H9 (cell line): Measurements from ENCODE around the gene NCMAP. TPM values are rescaled to one million over a fixed set of nuclear protein-coding genes. Genes with fewer than 3 reads are reported as not detected.

Source experiments
- DNase-seq: peaks from one replicate; pipeline ENCODE4 v3.0.0-alpha.2; 2017
- H2AFZ ChIP-seq: one replicate; pipeline ENCODE4 v1.6.1; 2013; ENCODE audit warnings: mild to moderate bottlenecking, low read length, control low read depth, moderate library complexity
- H2AK5ac ChIP-seq: 2 replicates; pipeline ENCODE4 v1.6.1; 2013; ENCODE audit warnings: low read length, control low read depth, mixed read lengths; ENCODE audit not compliant: insufficient read length
- H2BK120ac ChIP-seq: one replicate; pipeline ENCODE4 v1.6.1; 2013; ENCODE audit warnings: low read depth, mild to moderate bottlenecking, low read length, control low read depth, inconsistent platforms; ENCODE audit not compliant: poor library complexity, severe bottlenecking
- H2BK12ac ChIP-seq: 2 replicates; pipeline ENCODE4 v1.6.1; 2013; ENCODE audit warnings: low read length, control low read depth, mixed read lengths, low read depth; ENCODE audit not compliant: insufficient read length
- H2BK15ac ChIP-seq: 2 replicates; pipeline ENCODE4 v1.6.1; 2013; ENCODE audit warnings: low read depth, low read length, control low read depth
- H2BK20ac ChIP-seq: one replicate; pipeline ENCODE4 v1.6.1; 2013; ENCODE audit warnings: low read depth, mild to moderate bottlenecking, low read length, control low read depth, inconsistent platforms; ENCODE audit not compliant: poor library complexity, severe bottlenecking
- H2BK5ac ChIP-seq: 2 replicates; pipeline ENCODE4 v1.6.1; 2013; ENCODE audit warnings: low read length, control low read depth, mixed read lengths; ENCODE audit not compliant: insufficient read length
- H3K14ac ChIP-seq: 2 replicates; pipeline ENCODE4 v1.6.1; 2013; ENCODE audit warnings: low read length, control low read depth; ENCODE audit not compliant: insufficient read depth
- H3K18ac ChIP-seq: 2 replicates; pipeline ENCODE4 v1.6.1; 2013; ENCODE audit warnings: low read depth, mild to moderate bottlenecking, mixed read lengths, low read length, control low read depth; ENCODE audit not compliant: insufficient read length
- H3K23ac ChIP-seq: 2 replicates; pipeline ENCODE4 v1.6.1; 2013; ENCODE audit warnings: low read length, control low read depth, mixed read lengths, low read depth; ENCODE audit not compliant: insufficient read length
- H3K23me2 ChIP-seq: 2 replicates; pipeline ENCODE4 v1.6.1; 2013; ENCODE audit warnings: low read depth, mild to moderate bottlenecking, mixed read lengths, low read length, control low read depth; ENCODE audit not compliant: insufficient read length, poor library complexity, severe bottlenecking
- H3K27ac ChIP-seq: 2 replicates; pipeline ENCODE4 v1.5.1; 2013; ENCODE audit warnings: low read length, control low read depth, mixed read lengths, low read depth; ENCODE audit not compliant: insufficient read length
- H3K27me3 ChIP-seq: 2 replicates; pipeline ENCODE4 v1.6.1; 2013; ENCODE audit warnings: low read length, control low read depth, inconsistent platforms; ENCODE audit not compliant: insufficient read depth
- H3K4ac ChIP-seq: 2 replicates; pipeline ENCODE4 v1.6.1; 2013; ENCODE audit warnings: low read depth, mild to moderate bottlenecking, control low read depth, inconsistent platforms, low read length, moderate library complexity
- H3K4me1 ChIP-seq: 2 replicates; pipeline ENCODE4 v1.6.1; 2013; ENCODE audit warnings: low read length, control low read depth, inconsistent platforms; ENCODE audit not compliant: insufficient read depth
- H3K4me2 ChIP-seq: 2 replicates; pipeline ENCODE4 v1.6.1; 2013; ENCODE audit warnings: low read length, control low read depth, mixed read lengths; ENCODE audit not compliant: insufficient read length, insufficient read depth
- H3K56ac ChIP-seq: 2 replicates; pipeline ENCODE4 v1.6.1; 2013; ENCODE audit warnings: low read depth, mild to moderate bottlenecking, mixed read lengths, low read length, control low read depth; ENCODE audit not compliant: insufficient read length
- H3K79me1 ChIP-seq: 2 replicates; pipeline ENCODE4 v1.6.1; 2013; ENCODE audit warnings: low read depth, mild to moderate bottlenecking, moderate library complexity, low read length, control low read depth, inconsistent platforms; ENCODE audit not compliant: insufficient read depth, poor library complexity, severe bottlenecking
- H3K79me2 ChIP-seq: 2 replicates; pipeline ENCODE4 v1.6.1; 2013; ENCODE audit warnings: low read length, control low read depth, inconsistent platforms; ENCODE audit not compliant: insufficient read depth
- H3K9ac ChIP-seq: 2 replicates; pipeline ENCODE4 v1.6.1; 2013; ENCODE audit warnings: low read length, control low read depth, mixed read lengths; ENCODE audit not compliant: insufficient read length; ENCODE audit errors: extremely low read depth
- H3K9me3 ChIP-seq: one replicate; pipeline ENCODE4 v1.6.1; 2013; ENCODE audit warnings: low read depth, low read length, inconsistent platforms; ENCODE audit not compliant: control insufficient read depth
- H3T11ph ChIP-seq: one replicate; pipeline ENCODE4 v1.6.1; 2013; ENCODE audit warnings: mild to moderate bottlenecking, low read length, control low read depth, inconsistent platforms
- H4K20me1 ChIP-seq: one replicate; pipeline ENCODE4 v1.6.1; 2013; ENCODE audit not compliant: control insufficient read depth, insufficient read length, insufficient read depth
- H4K5ac ChIP-seq: 2 replicates; pipeline ENCODE4 v1.6.1; 2013; ENCODE audit warnings: low read depth, mild to moderate bottlenecking, mixed read lengths, low read length, control low read depth; ENCODE audit not compliant: insufficient read length
- H4K8ac ChIP-seq: replicated peaks from 2 replicates; pipeline ENCODE4 v1.6.1; 2013; ENCODE audit warnings: low read length, control low read depth, mixed read lengths, low read depth; ENCODE audit not compliant: insufficient read length
- H4K91ac ChIP-seq: 2 replicates; pipeline ENCODE4 v1.6.1; 2013; ENCODE audit warnings: low read depth, mild to moderate bottlenecking, moderate library complexity, mixed read lengths, low read length, control low read depth; ENCODE audit not compliant: insufficient read length
- H3K27ac Mint-ChIP-seq, 3 experiments: 2 replicates in 2 of 3; 3 replicates in 1 of 3; pipeline ENCODE4 v1.8.0; 2020 to 2021; ENCODE audit warnings: mixed read lengths in 3 of 3, mild to moderate bottlenecking in 1 of 3, moderate library complexity in 1 of 3
- H3K27me3 Mint-ChIP-seq: 2 replicates; pipeline ENCODE4 v1.8.0; 2021; ENCODE audit warnings: low read depth, mild to moderate bottlenecking, moderate library complexity, mixed read lengths
- H3K36me3 Mint-ChIP-seq, 3 experiments: 2 replicates in 2 of 3; 3 replicates in 1 of 3; pipeline ENCODE4 v1.8.0; 2020 to 2021; ENCODE audit warnings: low read depth in 3 of 3, mixed read lengths in 3 of 3; ENCODE audit not compliant: insufficient read depth in 1 of 3
- H3K4me1 Mint-ChIP-seq, 2 experiments: 2 replicates each; pipeline ENCODE4 v1.8.0; 2020; ENCODE audit warnings: mixed read lengths in 2 of 2
- H3K4me3 Mint-ChIP-seq, 2 experiments: 2 replicates in 1 of 2; 3 replicates in 1 of 2; pipeline ENCODE4 v1.8.0; 2020 to 2021; ENCODE audit warnings: mild to moderate bottlenecking in 2 of 2, mixed read lengths in 2 of 2, moderate library complexity in 1 of 2
- H3K9me3 Mint-ChIP-seq, 2 experiments: 2 replicates in 1 of 2; 3 replicates in 1 of 2; pipeline ENCODE4 v1.8.0; 2020; ENCODE audit warnings: mild to moderate bottlenecking in 2 of 2, mixed read lengths in 2 of 2, moderate library complexity in 1 of 2
- CTCF ChIP-seq: fragments of 200-600 bp; sonication (generic); conservative IDR thresholded peaks from 3 replicates; pipeline ENCODE4 v1.8.0; 2021; ENCODE audit warnings: antibody characterized with exemption, mild to moderate bottlenecking
- WGBS: extraction: QIAGEN DNeasy Blood & Tissue Kit; methylation state at CpG from one replicate; pipeline ENCODE4 v1.1.7; 2013; ENCODE audit warnings: missing lambda C conversion rate, low lambda C conversion rate, mixed read lengths; ENCODE audit not compliant: insufficient read length; ENCODE audit errors: extremely low coverage; 5-methylcytosine and 5-hydroxymethylcytosine counted together
- total RNA-seq: library from RNA; stranded (reverse); gene quantifications from 2 replicates; pipeline ENCODE4 v1.2.1, GENCODE V29; 2021

NCMAP gene
- total RNA-seq, 1 experiment from 2014 or later = 0.35 TPM

- WGBS = no CpG with 5 or more reads among the region's 7 CpGs
- peaks cover 48% of the 10 kb centered on the region for H3K27me3 Mint-ChIP-seq
- no peak overlapping the region for H3K56ac ChIP-seq
- no peaks in the 10 kb centered on the region for H3K79me1 ChIP-seq
- no peak overlapping the region for H3K9ac ChIP-seq
- no peaks in the 10 kb centered on the region; the same call in 1 of the 2 replicates for H3K4me1 ChIP-seq
- no peak overlapping the region for H2BK12ac ChIP-seq
- H2AFZ ChIP-seq = no peak overlapping the region
- no peaks in the 10 kb centered on the region; the same call in 1 of the 2 replicates for H3K27me3 ChIP-seq
- no peak overlapping the region; a peak in 1 of 5 replicates for H3K4me3 Mint-ChIP-seq
- no peaks in the 10 kb centered on the region for H3K79me2 ChIP-seq
- no peak overlapping the region for H2BK15ac ChIP-seq
- no peak overlapping the region for H2BK120ac ChIP-seq
- H3K36me3 Mint-ChIP-seq = no peaks in the 10 kb centered on the region; a peak in 1 of 7 replicates
- H3T11ph ChIP-seq = no peak overlapping the region
- H3K23ac ChIP-seq = no peak overlapping the region
- H3K27ac ChIP-seq = no peak overlapping the region
- no peaks in the 10 kb centered on the region for H4K20me1 ChIP-seq
- no peak for TF ChIP-seq CTCF
- no peak overlapping the region for H4K8ac ChIP-seq
- H3K9me3 Mint-ChIP-seq = no peaks in the 10 kb centered on the region
- no peak overlapping the region for H2AK5ac ChIP-seq
- no peak overlapping the region for H3K4me2 ChIP-seq
- no peak overlapping the region for H2BK20ac ChIP-seq
- peaks cover 7% of the 10 kb centered on the region for H3K23me2 ChIP-seq
- H3K4ac ChIP-seq = no peak overlapping the region
- H3K14ac ChIP-seq = no peak overlapping the region
- H4K91ac ChIP-seq = no peak overlapping the region
- no peaks in the 10 kb centered on the region for H3K9me3 ChIP-seq
- no peak overlapping the region for H4K5ac ChIP-seq
- DNase-seq = no peak
- H3K27ac Mint-ChIP-seq = peak overlapping the region in 1 of 3 experiments; percentile 46; a peak in 1 of 7 replicates
- no peak overlapping the region for H3K18ac ChIP-seq
- no peak overlapping the region for H2BK5ac ChIP-seq
- peaks cover 20 to 28% of the 10 kb centered on the region in 2 experiments for H3K4me1 Mint-ChIP-seq
Measured at GRCh38 chr1:24558455-24558854, 2.6 kb downstream of the NCMAP start.
